AG09309 (cell line): ENCODE measurements around the gene ERCC4.

Experiments used
- DNase-seq: peaks from one replicate; pipeline ENCODE4 v3.0.0-alpha.2; 2010; ENCODE audit warnings: low read depth
- H3K4me3 ChIP-seq: 2 replicates; pipeline ENCODE4 v1.5.1; 2011; ENCODE audit warnings: mild to moderate bottlenecking, low read depth, low read length, moderate library complexity; ENCODE audit not compliant: control insufficient read depth
- CTCF ChIP-seq: IDR thresholded peaks from 2 replicates; pipeline ENCODE4 v1.5.1; 2011; ENCODE audit warnings: mild to moderate bottlenecking, low read depth, low read length, inconsistent platforms; ENCODE audit not compliant: insufficient read depth, control insufficient read depth; ENCODE audit errors: missing control alignments

ERCC4 gene

GRCh38 chr16:13999071-13999894 is 79.3 kb downstream of the ERCC4 start:
- no peak for DNase-seq
- H3K4me3 ChIP-seq: no peak overlapping the region
- TF ChIP-seq CTCF: no peak

GRCh38 chr16:13999895-14000425 is 80.0 kb downstream of the ERCC4 start:
- no peak overlapping the region for H3K4me3 ChIP-seq
- no peak for DNase-seq
- TF ChIP-seq CTCF: no peak

- no peak for DNase-seq
- no peak overlapping the region for H3K4me3 ChIP-seq
- TF ChIP-seq CTCF: no peak
These were observed 81.6 kb downstream of the ERCC4 start for GRCh38 chr16:14001521-14001920.
